Mononuclear cell (primary cell): ENCODE measurements around the gene RIC8A. TPM values are rescaled to one million over a fixed set of nuclear protein-coding genes. Genes with fewer than 3 reads are reported as not detected.
"Not testable (repeated sequence)": the region's sequence is repeated elsewhere in the genome, so short reads cannot be mapped to it uniquely, and the experiment has no call there.

Experiments used
- H3K27me3 ChIP-seq: 2 replicates; pipeline ENCODE4 v1.6.0; 2011; ENCODE audit warnings: low read length, control low read depth; ENCODE audit not compliant: insufficient read depth
- H3K4me1 ChIP-seq: 2 replicates; pipeline ENCODE4 v1.5.1; 2011; ENCODE audit warnings: mild to moderate bottlenecking, low read length, control low read depth; ENCODE audit not compliant: insufficient read depth
- H3K4me3 ChIP-seq: 2 replicates; pipeline ENCODE4 v1.5.1; 2011; ENCODE audit warnings: mild to moderate bottlenecking, low read length, moderate library complexity
- H3K9me3 ChIP-seq: 2 replicates; pipeline ENCODE4 v1.5.1; 2011; ENCODE audit warnings: low read depth, mild to moderate bottlenecking, control low read depth, low read length
- total RNA-seq: library from RNA; depleted of rRNA; stranded (reverse); fragments of >200 nt; gene quantifications from one replicate; pipeline ENCODE4 v1.2.3, GENCODE V29; 2012

Gene RIC8A
- 53.4 TPM for total RNA-seq

DNA sequence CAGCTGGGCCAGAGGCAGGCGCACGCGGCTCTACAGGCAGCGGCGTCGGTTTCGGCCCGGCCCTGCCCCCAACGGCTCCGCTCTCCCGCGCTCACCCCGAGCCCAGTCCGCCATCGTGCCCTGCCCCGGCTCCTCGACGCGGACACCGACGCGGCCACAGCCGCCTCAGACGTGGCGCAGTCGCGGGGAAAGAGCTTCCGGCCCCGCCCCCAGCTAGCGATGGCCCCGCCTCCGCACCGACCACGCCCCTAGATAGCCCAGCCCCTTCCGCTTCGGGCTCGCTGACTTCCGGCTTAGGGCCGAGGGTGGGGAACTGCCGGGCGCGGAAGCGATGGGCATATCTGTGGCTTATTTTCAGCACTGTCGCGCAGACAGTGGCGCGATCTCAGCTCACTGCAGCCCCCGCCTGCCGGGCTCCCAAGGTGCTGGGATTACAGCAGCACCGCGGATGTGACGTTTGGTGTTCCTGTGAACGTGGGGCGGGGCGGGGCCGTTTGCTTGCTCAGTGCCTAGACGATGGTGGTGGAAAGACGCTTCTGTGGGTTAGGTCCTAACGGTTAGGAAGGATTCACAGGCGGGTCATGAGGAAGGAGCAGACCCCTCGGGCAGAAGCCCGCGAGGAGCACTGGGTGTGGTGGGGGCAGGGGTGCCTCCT lies at the start of gene RIC8A, which contains the start of gene BET1L:
Gene RIC8A (plus strand): TSS at position 501 of the 655 bp plus-strand sequence. CDS start 1,147 bp downstream, outside the sequence.
Gene BET1L (minus strand): TSS at position 192 of the 655 bp plus-strand sequence. CDS start 78 bp downstream, at position 114.
- H3K4me3 ChIP-seq, result peak within 1 kb of the TSS; percentile 64
- H3K4me1 ChIP-seq, result peaks cover 48% of the 10 kb centered on the region

DNA sequence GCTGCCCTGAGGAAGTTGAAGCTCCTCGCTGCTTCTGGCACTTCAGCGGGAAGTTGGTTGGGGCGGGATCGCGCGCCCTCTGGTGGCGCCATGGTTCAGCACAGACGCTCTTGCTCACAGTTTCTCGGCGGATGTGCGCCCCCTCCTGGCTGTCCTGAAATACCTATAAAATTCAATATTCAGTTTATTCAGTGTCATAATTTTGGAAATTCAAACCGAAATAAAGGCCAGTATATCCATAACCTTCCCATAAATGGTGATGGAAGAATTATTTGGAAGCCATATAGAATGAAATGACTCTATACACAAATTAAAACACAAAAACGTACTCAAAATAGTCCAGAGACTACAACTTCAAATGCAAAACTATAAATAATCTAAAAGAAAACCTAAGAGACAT lies 27.3 kb upstream of the RIC8A start:
- not testable (repeated sequence) for H3K4me1 ChIP-seq, H3K27me3 ChIP-seq, H3K4me3 ChIP-seq, H3K9me3 ChIP-seq

More for the DNA sequence above, at the start of gene RIC8A, which contains the start of gene BET1L:
- no peaks in the 10 kb centered on the region for H3K9me3 ChIP-seq
- H3K27me3 ChIP-seq, result no peaks in the 10 kb centered on the region

DNA sequence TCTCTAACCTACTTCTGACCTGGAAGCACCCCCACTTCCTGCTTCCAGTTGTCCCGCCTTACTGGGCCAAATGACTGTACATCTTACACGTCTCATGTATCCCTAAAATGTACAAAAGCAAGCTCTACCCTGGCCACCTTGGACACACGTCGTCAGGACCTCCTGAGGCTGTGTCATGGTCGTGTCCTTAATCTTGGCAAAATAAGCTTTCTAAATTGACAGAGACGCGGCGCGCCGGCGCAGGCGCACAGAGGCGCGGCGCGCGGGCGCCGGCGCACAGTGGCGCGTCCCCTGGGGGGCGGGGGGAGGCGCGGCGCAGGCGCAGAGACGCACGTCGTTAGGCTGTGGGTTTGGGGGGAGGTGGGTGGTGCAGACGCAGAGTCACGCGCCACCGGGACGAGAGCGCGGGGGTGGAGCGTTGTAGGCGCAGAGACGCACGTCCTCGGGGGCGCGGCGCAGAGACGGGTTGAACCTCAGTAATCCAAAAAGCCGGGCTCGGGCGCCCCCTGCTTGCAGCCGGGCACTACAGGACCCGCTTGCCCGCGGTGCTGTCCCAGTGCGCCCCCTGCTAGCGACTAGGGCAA lies 18.2 kb upstream of the RIC8A start:
- not testable (repeated sequence) for H3K9me3 ChIP-seq, H3K4me1 ChIP-seq, H3K4me3 ChIP-seq, H3K27me3 ChIP-seq

DNA sequence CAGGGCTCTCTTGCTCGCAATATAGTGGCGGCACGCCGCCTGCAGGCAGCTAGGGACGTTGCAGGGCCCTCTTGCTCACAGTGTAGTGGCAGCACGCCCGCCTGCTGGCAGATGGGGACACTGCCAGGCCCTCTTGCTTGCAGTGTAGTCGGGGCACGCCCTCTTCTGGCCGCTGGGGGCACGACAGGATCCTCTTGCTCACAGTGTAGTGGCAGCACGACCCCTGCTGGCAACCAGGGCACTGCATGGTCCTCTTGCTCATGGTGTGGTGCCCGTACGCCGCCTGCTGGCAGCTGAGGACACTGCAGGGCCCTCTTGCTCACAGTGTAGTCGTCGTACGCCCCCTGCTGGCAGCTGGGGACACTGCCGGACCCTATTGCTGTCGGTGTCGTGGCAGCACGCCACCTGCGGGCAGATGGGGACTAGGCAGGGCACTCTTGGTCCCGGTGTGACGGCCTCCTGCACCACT lies 17.6 kb upstream of the RIC8A start:
- not testable (repeated sequence) for H3K4me3 ChIP-seq, H3K4me1 ChIP-seq, H3K27me3 ChIP-seq, H3K9me3 ChIP-seq

DNA sequence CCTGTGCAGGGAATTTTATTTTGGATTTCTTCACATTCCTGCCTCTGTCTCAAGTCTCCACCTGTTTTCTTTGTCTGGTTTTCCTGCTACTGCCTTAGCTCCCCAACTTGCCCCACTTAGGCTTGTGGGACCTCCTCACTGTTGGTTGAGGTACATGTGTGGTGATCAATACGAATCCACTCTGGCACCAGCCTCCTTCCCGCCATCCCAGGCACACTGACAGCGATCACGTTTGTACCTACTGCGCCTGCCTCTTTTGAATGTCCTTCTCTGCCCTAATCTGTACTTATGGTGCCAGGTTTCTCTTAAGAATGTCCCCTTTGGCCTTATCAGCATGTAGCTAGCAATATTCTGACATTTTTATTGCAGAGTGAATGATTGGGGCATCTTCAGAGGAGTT lies 17.0 kb upstream of the RIC8A start:
- not testable (repeated sequence) for H3K9me3 ChIP-seq, H3K4me3 ChIP-seq, H3K27me3 ChIP-seq, H3K4me1 ChIP-seq

DNA sequence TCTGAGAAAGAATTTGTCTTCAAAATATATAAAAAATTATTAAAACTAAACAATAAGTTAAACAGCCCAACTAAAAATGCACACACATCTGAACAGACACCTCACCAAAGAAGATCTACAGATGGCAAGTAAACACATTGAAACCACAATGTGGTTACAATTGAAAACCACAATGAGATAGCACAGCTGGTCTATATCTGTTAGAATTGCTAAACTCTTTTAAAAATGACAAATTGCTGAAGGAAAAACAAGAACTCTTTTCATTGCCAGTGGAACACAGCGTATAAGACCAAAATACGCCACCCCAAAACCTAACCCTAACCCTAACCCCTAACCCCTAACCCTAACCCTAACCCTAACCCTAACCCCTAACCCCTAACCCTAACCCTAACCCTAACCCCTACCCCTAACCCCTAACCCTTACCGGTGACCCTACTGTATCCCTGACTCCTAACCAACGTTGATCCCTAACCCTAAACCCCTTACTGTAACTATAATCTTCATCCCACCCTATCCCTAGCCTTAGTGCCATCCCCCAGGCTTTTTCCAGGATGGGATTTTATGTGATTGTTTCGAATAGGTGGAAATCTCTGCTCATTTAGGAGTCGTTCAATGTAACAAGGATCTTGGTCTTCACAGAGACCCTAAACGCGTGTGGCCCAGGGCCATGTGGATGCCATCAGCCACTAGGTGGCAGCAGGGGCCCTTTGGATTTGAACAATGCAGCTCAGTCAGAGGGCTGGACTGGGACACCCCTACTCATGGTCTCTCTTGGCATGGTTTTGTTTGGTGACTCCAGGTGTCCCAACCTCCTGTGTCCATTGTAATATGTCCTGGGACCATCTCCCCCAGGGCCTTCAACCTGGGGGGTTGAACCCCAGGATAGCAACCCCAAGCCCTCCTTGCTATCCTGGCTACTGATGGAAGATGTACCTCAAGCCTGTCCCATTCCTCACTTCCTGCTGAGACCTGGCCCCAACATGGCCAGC lies 15.7 kb upstream of the RIC8A start:
- not testable (repeated sequence) for H3K4me1 ChIP-seq, H3K27me3 ChIP-seq, H3K4me3 ChIP-seq, H3K9me3 ChIP-seq

DNA sequence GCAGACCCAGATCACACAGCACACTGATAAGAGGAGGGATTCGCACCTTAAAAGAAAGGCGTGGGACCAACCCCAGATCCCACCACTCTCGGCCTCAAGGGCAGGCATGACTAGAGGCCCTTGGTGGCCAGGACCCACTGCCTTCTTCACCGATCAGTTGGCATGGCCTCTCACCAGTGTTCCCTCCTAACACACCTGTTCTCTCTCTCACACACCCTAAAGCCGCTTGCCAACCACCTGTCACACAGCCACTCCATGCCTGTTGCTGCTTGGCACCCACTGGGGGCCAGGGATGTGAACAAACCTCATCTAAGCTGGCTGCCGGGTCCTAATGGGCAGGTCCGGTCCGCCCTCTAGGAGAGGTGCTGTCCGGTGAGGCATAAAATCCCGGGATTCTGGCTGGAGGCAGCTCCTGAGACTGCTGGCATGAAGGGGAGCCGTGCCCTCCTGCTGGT lies 14.8 kb upstream of the RIC8A start, which contains the start of gene SCGB1C1:
Gene SCGB1C1 (plus strand): TSS at position 405 of the 455 bp plus-strand sequence. CDS start 22 bp downstream, at position 427.
- H3K27me3 ChIP-seq, H3K4me1 ChIP-seq, H3K9me3 ChIP-seq, H3K4me3 ChIP-seq: not testable (repeated sequence)

DNA sequence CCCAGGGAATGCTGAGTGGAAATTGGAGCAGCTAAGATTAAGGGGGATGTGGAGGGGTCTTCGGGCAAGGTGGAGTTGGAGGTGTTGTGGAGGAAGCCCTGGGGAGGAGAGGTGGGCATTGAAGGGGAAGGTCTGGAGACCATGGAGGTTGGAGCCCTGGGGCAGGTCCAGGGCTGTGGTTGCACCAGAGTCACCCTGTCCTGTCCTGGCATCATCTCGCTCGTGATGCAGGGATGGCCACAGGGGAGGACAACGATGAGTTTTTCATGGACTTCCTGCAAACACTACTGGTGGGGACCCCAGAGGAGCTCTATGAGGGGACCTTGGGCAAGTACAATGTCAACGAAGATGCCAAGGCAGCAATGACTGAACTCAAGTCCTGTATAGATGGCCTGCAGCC lies 14.0 kb upstream of the RIC8A start:
- not testable (repeated sequence) for H3K27me3 ChIP-seq, H3K4me1 ChIP-seq

DNA sequence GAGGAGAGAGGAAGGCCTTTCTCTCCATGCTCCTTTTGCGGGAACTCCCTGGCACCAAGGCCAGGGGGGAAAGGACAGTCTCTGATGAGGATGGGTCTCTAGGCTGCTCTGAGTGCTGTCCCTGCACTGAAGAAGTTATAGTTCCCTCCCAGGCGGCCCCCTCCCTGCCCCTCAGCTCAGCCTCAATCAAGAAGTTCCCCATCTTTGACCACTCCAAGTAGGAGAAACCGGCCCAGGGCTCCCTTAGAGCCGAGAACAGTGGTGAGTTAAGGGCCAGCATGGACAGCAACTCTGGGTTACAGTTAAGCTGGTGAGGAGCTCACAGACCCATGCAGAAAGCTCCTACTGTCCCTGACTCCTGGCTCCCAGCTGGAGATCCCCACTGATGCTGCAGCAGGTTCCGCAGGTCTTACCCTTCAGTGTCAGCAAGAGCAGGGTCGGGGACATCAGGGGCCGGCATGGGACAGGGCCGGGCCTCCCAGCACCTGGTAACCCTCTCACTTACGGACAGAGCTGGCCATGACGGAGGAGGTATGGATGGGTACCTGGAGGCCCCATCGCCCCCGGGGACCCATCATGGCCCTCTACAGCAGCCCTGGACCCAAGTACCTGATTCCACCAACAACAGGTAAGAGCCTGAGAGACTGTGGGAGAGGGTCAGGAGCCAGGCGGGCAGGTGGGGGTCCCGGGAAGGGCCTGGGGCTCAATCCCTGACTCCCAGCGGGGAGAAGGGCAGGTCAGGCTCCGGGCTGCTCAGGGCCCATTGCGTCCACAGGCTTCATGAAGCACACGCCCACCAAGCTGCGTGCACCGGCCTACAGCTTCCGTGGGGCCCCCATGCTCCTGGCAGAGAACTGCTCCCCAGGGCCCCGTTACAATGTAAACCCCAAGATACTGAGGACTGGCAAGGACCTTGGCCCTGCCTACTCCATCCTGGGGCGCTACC lies 10.4 kb upstream of the RIC8A start:
- Histone ChIP-seq H3K4me3 (no peak overlapping the region), H3K9me3 (no peaks in the 10 kb centered on the region), H3K27me3 (no peaks in the 10 kb centered on the region), H3K4me1 (peaks cover 8% of the 10 kb centered on the region)

More for the DNA sequence above, 14.0 kb upstream of the RIC8A start:
- H3K9me3 ChIP-seq, H3K4me3 ChIP-seq: not testable (repeated sequence)

DNA sequence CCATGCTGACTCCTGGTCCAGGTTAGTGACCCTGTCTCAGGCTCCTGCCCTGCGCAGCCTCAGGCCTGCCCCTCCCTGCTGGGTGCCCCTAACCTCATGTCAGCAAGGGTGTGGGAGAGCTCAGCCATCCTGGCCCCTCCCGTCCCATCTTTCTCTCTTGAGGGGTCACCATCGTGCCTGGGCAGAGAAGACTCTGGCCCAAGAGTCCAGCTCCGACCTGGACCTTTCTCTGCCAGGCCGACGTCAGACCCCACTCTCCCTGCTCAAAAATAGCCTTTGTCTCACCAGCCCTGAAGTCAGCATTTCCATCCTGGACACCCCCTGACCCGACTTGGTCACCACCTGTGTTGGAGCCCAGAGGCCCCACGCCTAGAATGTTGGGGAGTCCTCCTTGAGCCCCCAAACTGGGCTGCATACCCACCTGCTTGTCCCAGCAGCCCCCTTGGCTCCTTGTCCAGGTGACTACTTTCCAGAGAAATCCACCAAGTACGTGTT lies 9.7 kb upstream of the RIC8A start:
- H3K4me3 ChIP-seq, result no peak overlapping the region
- H3K4me1 ChIP-seq, result peaks cover 15% of the 10 kb centered on the region
- H3K9me3 ChIP-seq, result no peaks in the 10 kb centered on the region
- no peaks in the 10 kb centered on the region for H3K27me3 ChIP-seq

DNA sequence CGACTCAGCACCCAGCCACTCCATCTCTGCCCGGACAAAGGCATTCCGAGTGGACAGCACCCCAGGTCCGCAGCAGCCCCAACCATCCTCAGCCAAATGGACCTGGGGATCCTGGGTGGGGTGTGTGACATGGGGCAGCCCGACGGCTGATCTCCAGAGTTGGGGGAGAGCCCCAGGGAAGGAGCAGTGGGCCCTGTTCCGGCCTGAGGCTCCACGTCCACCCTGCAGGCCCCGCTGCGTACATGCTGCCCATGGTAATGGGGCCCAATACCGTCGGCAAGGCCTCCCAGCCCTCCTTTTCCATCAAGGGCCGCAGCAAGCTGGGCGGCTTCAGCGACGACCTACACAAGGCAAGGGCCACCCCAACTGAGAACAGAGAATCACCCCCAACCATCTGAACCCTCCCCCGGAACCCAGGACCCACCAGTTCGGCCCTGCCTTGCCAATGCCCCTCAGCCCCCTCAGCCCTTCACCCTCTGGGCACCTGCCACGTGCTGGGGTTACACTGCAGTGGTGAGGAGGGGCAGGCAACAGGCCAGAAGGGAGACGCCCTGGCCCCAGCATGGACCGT lies 9.2 kb upstream of the RIC8A start:
- no peak overlapping the region for H3K4me3 ChIP-seq
- peaks cover 19% of the 10 kb centered on the region for H3K4me1 ChIP-seq
- H3K27me3 ChIP-seq, result no peaks in the 10 kb centered on the region
- H3K9me3 ChIP-seq, result no peaks in the 10 kb centered on the region

DNA sequence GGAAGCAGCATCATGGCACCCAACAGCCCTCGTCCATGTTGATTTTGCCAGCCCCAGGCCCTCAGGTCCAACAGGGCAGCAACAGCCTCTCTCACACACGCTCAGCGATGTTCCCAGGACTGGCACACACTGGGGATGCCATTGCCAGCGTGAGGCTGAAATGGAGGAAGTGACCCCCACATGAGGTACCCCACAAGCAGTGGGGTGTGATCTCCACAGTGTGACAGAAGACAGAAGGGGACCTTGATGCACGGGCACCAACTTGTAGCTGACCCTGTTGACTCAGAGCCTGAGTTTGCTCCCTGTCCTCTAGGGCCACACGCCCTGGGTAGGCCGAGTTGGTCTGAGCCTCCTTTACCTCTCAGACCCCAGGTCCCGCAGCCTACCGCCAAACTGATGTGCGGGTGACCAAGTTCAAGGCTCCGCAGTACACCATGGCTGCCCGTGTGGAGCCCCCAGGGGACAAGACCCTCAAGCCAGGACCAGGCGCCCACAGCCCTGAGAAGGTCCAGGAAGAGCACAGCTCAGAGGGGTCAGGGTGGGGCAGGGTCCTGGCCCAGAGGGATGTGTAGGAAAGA lies 8.4 kb upstream of the RIC8A start:
- peaks cover 19% of the 10 kb centered on the region for H3K4me1 ChIP-seq
- no peaks in the 10 kb centered on the region for H3K9me3 ChIP-seq
- H3K4me3 ChIP-seq, result no peak overlapping the region
- H3K27me3 ChIP-seq, result no peaks in the 10 kb centered on the region

DNA sequence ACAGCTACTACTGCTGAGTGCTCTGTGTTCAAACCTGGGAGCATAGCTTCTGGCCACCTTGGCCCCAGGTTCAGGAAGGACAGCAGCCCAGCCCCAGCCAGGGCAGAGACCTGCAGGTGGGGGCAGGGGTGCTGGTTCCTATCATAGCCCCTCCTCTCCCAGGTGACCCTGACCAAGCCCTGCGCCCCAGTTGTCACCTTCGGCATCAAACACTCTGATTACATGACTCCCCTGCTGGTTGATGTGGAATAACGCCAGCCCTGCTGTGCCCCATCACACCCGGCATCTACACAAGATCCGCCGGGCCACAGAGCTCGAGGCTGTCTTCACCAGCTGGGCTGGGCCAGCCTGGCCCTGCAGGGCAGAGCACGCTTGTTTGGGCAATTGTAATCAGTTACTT lies 7.7 kb upstream of the RIC8A start:
- Histone ChIP-seq H3K4me3 (no peak overlapping the region), H3K4me1 (peaks cover 19% of the 10 kb centered on the region), H3K9me3 (no peaks in the 10 kb centered on the region), H3K27me3 (no peaks in the 10 kb centered on the region)
